T-cell (primary cell): ENCODE data around the gene DNM3. TPM values are rescaled to one million over a fixed set of nuclear protein-coding genes. Genes with fewer than 3 reads are reported as not detected.
A peak's percentile ranks its signal among the peaks of the same experiment; 100 is the strongest.

Experiments used
- ATAC-seq, 4 experiments: fragments of 200-7000 bp in 3 of 4; fragments of 150-1000 bp in 1 of 4; cut with Tn5 transposase; replicated peaks in 1 of 4; 1 replicate in 3 of 4; 2 replicates in 1 of 4; pipeline ENCODE4 v1.10.0; 2021; ENCODE audit warnings: moderate library complexity in 3 of 4, mild to moderate bottlenecking in 2 of 4, moderate number of reproducible peaks in 1 of 4
- CTCF ChIA-PET, 2 donors: fragments of 300-600 bp; sonication (Branson Sonifier 250); formaldehyde crosslinking; loops; one replicate each; lab custom pipeline; 2022; ENCODE audit warnings: antibody characterized with exemption in 2 of 2; lab: Charles Lee
- POLR2A ChIA-PET, 2 donors: fragments of 300-600 bp; sonication (Branson Sonifier 250); formaldehyde crosslinking; loops; one replicate each; lab custom pipeline; 2022; ENCODE audit warnings: antibody characterized with exemption in 2 of 2; lab: Charles Lee
- DNase-seq, 35 experiments: peaks; one replicate each; pipeline versions ENCODE4 v3.0.0 to v3.0.0-alpha.2; 2013 to 2023
- H3K27ac ChIP-seq: one replicate; pipeline ENCODE4 v1.5.1; 2013; ENCODE audit warnings: low read length
- H3K27me3 ChIP-seq, 2 experiments: replicated peaks in 1 of 2; 1 replicate in 1 of 2; 2 replicates in 1 of 2; pipeline versions ENCODE4 v1.6.1 to v1.7.0; 2013; ENCODE audit warnings: low read length in 1 of 2, mixed read lengths in 1 of 2; ENCODE audit not compliant: control insufficient read depth in 2 of 2, insufficient read depth in 2 of 2; ENCODE audit errors: extremely low read depth in 1 of 2
- H3K36me3 ChIP-seq, 2 donors: 1 replicate in 1 of 2; 2 replicates in 1 of 2; pipeline versions ENCODE4 v1.6.1 to v1.7.0; 2013; ENCODE audit warnings: low read length in 1 of 2; ENCODE audit not compliant: control insufficient read depth in 2 of 2, insufficient read depth in 1 of 2; ENCODE audit errors: extremely low read depth in 1 of 2
- H3K4me1 ChIP-seq, 2 experiments: 1 replicate in 1 of 2; 2 replicates in 1 of 2; pipeline versions ENCODE4 v1.6.1 to v1.7.0; 2013; ENCODE audit warnings: low read length in 2 of 2, mixed read lengths in 1 of 2; ENCODE audit not compliant: insufficient read depth in 2 of 2, control insufficient read depth in 1 of 2; ENCODE audit errors: extremely low read depth in 1 of 2
- H3K4me3 ChIP-seq, 2 donors: 1 replicate in 1 of 2; 2 replicates in 1 of 2; pipeline versions ENCODE4 v1.5.1 to v1.7.0; 2013; ENCODE audit warnings: mild to moderate bottlenecking in 2 of 2, low read length in 1 of 2, moderate library complexity in 1 of 2; ENCODE audit not compliant: control insufficient read depth in 1 of 2; ENCODE audit errors: extremely low read depth in 1 of 2
- H3K9me3 ChIP-seq: 2 replicates; pipeline ENCODE4 v1.7.0; 2013
- H3K27ac Mint-ChIP-seq, 2 donors: one replicate each; pipeline ENCODE4 v1.8.0; 2020 to 2021; ENCODE audit warnings: mild to moderate bottlenecking in 2 of 2, mixed read lengths in 2 of 2
- H3K27me3 Mint-ChIP-seq, 2 donors: one replicate each; pipeline ENCODE4 v1.8.0; 2021 to 2022; ENCODE audit warnings: mixed read lengths in 2 of 2
- H3K36me3 Mint-ChIP-seq: one replicate; pipeline ENCODE4 v1.8.0; 2021; ENCODE audit warnings: mixed read lengths
- H3K4me1 Mint-ChIP-seq, 3 donors: one replicate each; pipeline ENCODE4 v1.8.0; 2020 to 2022; ENCODE audit warnings: mixed read lengths in 3 of 3, mild to moderate bottlenecking in 1 of 3
- H3K4me3 Mint-ChIP-seq, 3 donors: one replicate each; pipeline ENCODE4 v1.8.0; 2020 to 2022; ENCODE audit warnings: mild to moderate bottlenecking in 3 of 3, mixed read lengths in 3 of 3, moderate library complexity in 3 of 3
- H3K9me3 Mint-ChIP-seq, 3 donors: one replicate each; pipeline ENCODE4 v1.8.0; 2020 to 2022; ENCODE audit warnings: mixed read lengths in 3 of 3
- WGBS: methylation state at CpG from one replicate; pipeline ENCODE4 v1.1.5; 2013; ENCODE audit warnings: missing lambda C conversion rate; ENCODE audit not compliant: insufficient coverage; 5-methylcytosine and 5-hydroxymethylcytosine counted together
- total RNA-seq, 35 experiments: library from RNA in 6 of 35; stranded (reverse) in 6 of 35; fragments of 120-200 nt in 1 of 35; gene quantifications; one replicate each; pipeline versions ENCODE4 v1.2.1 to v1.2.4 and lab custom pipeline; 2013 to 2026

Gene DNM3
- total RNA-seq, 5 donors from 2014 or later (not counting 1 experiment from before 2014, with no cell fraction given): 2.0 to 2.8 (median 2.4) TPM

GRCh38 chr1:171871848-171872247 is 30.6 kb downstream of the DNM3 start:
- Mint-ChIP-seq H3K27ac (no peak overlapping the region), H3K9me3 (no peaks in the 10 kb centered on the region), H3K4me3 (no peak overlapping the region), H3K4me1 (no peaks in the 10 kb centered on the region), H3K36me3 (no peaks in the 10 kb centered on the region), H3K27me3 (peaks cover 3 to 5% of the 10 kb centered on the region in 2 donors)
- ChIA-PET POLR2A (no interaction called here), CTCF (no interaction called here)
- 75% methylated on average over 2 of the region's 2 CpGs for WGBS
- ATAC-seq (no peak), DNase-seq (no peak)
- Histone ChIP-seq H3K4me3 (no peak overlapping the region), H3K9me3 (no peaks in the 10 kb centered on the region), H3K36me3 (no peaks in the 10 kb centered on the region), H3K27ac (no peak overlapping the region), H3K4me1 (no peaks in the 10 kb centered on the region), H3K27me3 (no peaks in the 10 kb centered on the region)

GRCh38 chr1:171872430-171872829 is 31.1 kb downstream of the DNM3 start:
- ChIA-PET POLR2A (no interaction called here), CTCF (no interaction called here)
- H3K9me3 Mint-ChIP-seq: no peaks in the 10 kb centered on the region
- Histone ChIP-seq H3K4me1 (no peaks in the 10 kb centered on the region), H3K4me3 (no peak overlapping the region), H3K9me3 (no peaks in the 10 kb centered on the region), H3K27ac (no peak overlapping the region), H3K27me3 (no peaks in the 10 kb centered on the region), H3K36me3 (no peaks in the 10 kb centered on the region)
- H3K4me3 Mint-ChIP-seq: no peak overlapping the region
- WGBS: no CpG with 5 or more reads among the region's 5 CpGs
- DNase-seq (no peak), ATAC-seq (no peak)
- H3K4me1 Mint-ChIP-seq: no peaks in the 10 kb centered on the region
- H3K27ac Mint-ChIP-seq: no peak overlapping the region
- no peaks in the 10 kb centered on the region for H3K36me3 Mint-ChIP-seq
- peaks cover 3 to 5% of the 10 kb centered on the region in 2 donors for H3K27me3 Mint-ChIP-seq

- POLR2A ChIA-PET: no interaction called here
- CTCF ChIA-PET: no interaction called here
- no CpG with 5 or more reads among the region's 5 CpGs for WGBS
Measured at GRCh38 chr1:171873664-171874063, 32.4 kb downstream of the DNM3 start.

GRCh38 chr1:171877701-171878100 is 36.4 kb downstream of the DNM3 start:
- no peak overlapping the region for H3K27ac Mint-ChIP-seq
- no peaks in the 10 kb centered on the region for H3K9me3 ChIP-seq
- no peaks in the 10 kb centered on the region for H3K36me3 ChIP-seq
- H3K4me3 Mint-ChIP-seq: no peak overlapping the region
- DNase-seq (no peak), ATAC-seq (no peak)
- WGBS: no CpG with 5 or more reads among the region's 3 CpGs
- POLR2A ChIA-PET: no interaction called here
- H3K4me1 Mint-ChIP-seq: no peaks in the 10 kb centered on the region
- no peaks in the 10 kb centered on the region for H3K36me3 Mint-ChIP-seq
- peaks cover 3 to 5% of the 10 kb centered on the region in 2 donors for H3K27me3 Mint-ChIP-seq
- CTCF ChIA-PET: no interaction called here
- no peaks in the 10 kb centered on the region for H3K9me3 Mint-ChIP-seq
- no peak overlapping the region for H3K27ac ChIP-seq
- H3K4me3 ChIP-seq: no peak overlapping the region
- H3K27me3 ChIP-seq: no peaks in the 10 kb centered on the region
- no peaks in the 10 kb centered on the region for H3K4me1 ChIP-seq

More at GRCh38 chr1:171873664-171874063, 32.4 kb downstream of the DNM3 start:
- H3K27me3 Mint-ChIP-seq: peaks cover 3 to 5% of the 10 kb centered on the region in 2 donors
- DNase-seq (no peak), ATAC-seq (no peak)
- no peaks in the 10 kb centered on the region for H3K27me3 ChIP-seq
- H3K27ac Mint-ChIP-seq: no peak overlapping the region
- H3K9me3 Mint-ChIP-seq: no peaks in the 10 kb centered on the region
- no peak overlapping the region for H3K4me3 ChIP-seq
- no peaks in the 10 kb centered on the region for H3K9me3 ChIP-seq
- H3K4me1 ChIP-seq: no peaks in the 10 kb centered on the region
- H3K4me3 Mint-ChIP-seq: no peak overlapping the region
- no peaks in the 10 kb centered on the region for H3K36me3 Mint-ChIP-seq
- H3K27ac ChIP-seq: no peak overlapping the region
- H3K4me1 Mint-ChIP-seq: no peaks in the 10 kb centered on the region
- no peaks in the 10 kb centered on the region for H3K36me3 ChIP-seq

GRCh38 chr1:171879556-171879955 is 38.3 kb downstream of the DNM3 start:
- Histone ChIP-seq H3K27ac (no peak overlapping the region), H3K27me3 (no peaks in the 10 kb centered on the region), H3K9me3 (no peaks in the 10 kb centered on the region), H3K36me3 (no peaks in the 10 kb centered on the region), H3K4me3 (no peak overlapping the region), H3K4me1 (no peaks in the 10 kb centered on the region)
- Mint-ChIP-seq H3K36me3 (no peaks in the 10 kb centered on the region), H3K27me3 (peaks cover 3% of the 10 kb centered on the region in 2 donors), H3K4me3 (no peak overlapping the region), H3K9me3 (no peaks in the 10 kb centered on the region), H3K4me1 (peaks cover 6 to 9% (median 6%) of the 10 kb centered on the region in 3 donors), H3K27ac (no peak overlapping the region)
- ATAC-seq (no peak), DNase-seq (no peak)
- POLR2A ChIA-PET: no interaction called here
- 78% methylated on average over 4 of the region's 4 CpGs for WGBS
- CTCF ChIA-PET: interaction anchor here in 1 of 2 donors (0.6 kb wide), 1 partner anchor 29 kb away, joined by 4 read pairs; no protein-coding TSS in a partner anchor

- no peak for DNase-seq
- no peaks in the 10 kb centered on the region for H3K9me3 ChIP-seq
- no peak overlapping the region for H3K4me3 ChIP-seq
- no peaks in the 10 kb centered on the region for H3K4me1 ChIP-seq
- Mint-ChIP-seq H3K27ac (no peak overlapping the region), H3K9me3 (no peaks in the 10 kb centered on the region), H3K4me1 (peaks cover 6 to 9% (median 6%) of the 10 kb centered on the region in 3 donors), H3K27me3 (no peaks in the 10 kb centered on the region), H3K4me3 (no peak overlapping the region), H3K36me3 (no peaks in the 10 kb centered on the region)
- ChIA-PET CTCF (no interaction called here), POLR2A (no interaction called here)
- no peak for ATAC-seq
- no peak overlapping the region for H3K27ac ChIP-seq
- WGBS: no CpG with 5 or more reads among the region's 1 CpG
- H3K36me3 ChIP-seq: no peaks in the 10 kb centered on the region
- no peaks in the 10 kb centered on the region for H3K27me3 ChIP-seq
Measured at GRCh38 chr1:171881442-171881841, 40.1 kb downstream of the DNM3 start.

- H3K9me3 ChIP-seq: no peaks in the 10 kb centered on the region
- WGBS: 21% methylated on average over 4 of the region's 4 CpGs
- Mint-ChIP-seq H3K4me1 (peaks cover 6 to 9% (median 6%) of the 10 kb centered on the region in 3 donors), H3K27me3 (no peaks in the 10 kb centered on the region), H3K36me3 (peaks cover 3% of the 10 kb centered on the region), H3K27ac (no peak overlapping the region), H3K9me3 (no peaks in the 10 kb centered on the region), H3K4me3 (no peak overlapping the region)
- no peak overlapping the region for H3K4me3 ChIP-seq
- H3K27ac ChIP-seq: no peak overlapping the region
- ChIA-PET POLR2A (no interaction called here), CTCF (no interaction called here)
- DNase-seq (no peak), ATAC-seq (peak in 1 of 4 experiments; percentile 36)
- no peaks in the 10 kb centered on the region for H3K4me1 ChIP-seq
- no peaks in the 10 kb centered on the region for H3K36me3 ChIP-seq
- H3K27me3 ChIP-seq: no peaks in the 10 kb centered on the region
Measured at GRCh38 chr1:171883849-171884248, 42.6 kb downstream of the DNM3 start.
